ENCODE measurements around the gene OR1M1.

- TF ChIP-seq CTCF (IDR thresholded peaks at IDR 0.05) (no peak), POLR2A (IDR thresholded peaks at IDR 0.05) (no peak)
Observed at GRCh38 chr19:9130965-9131364, 44.1 kb downstream of the OR1M1 start.

All from Peyer's patch (tissue), 4 donors.